ENCODE data around the gene SLC25A45. TPM values are rescaled to one million over a fixed set of nuclear protein-coding genes. Genes with fewer than 3 reads are reported as not detected.

The SLC25A45 gene
- total RNA-seq, 3 donors from 2014 or later (not counting 1 experiment from before 2014, with no cell fraction given) = 50.9 to 61.1 (median 61.0) TPM

DNA sequence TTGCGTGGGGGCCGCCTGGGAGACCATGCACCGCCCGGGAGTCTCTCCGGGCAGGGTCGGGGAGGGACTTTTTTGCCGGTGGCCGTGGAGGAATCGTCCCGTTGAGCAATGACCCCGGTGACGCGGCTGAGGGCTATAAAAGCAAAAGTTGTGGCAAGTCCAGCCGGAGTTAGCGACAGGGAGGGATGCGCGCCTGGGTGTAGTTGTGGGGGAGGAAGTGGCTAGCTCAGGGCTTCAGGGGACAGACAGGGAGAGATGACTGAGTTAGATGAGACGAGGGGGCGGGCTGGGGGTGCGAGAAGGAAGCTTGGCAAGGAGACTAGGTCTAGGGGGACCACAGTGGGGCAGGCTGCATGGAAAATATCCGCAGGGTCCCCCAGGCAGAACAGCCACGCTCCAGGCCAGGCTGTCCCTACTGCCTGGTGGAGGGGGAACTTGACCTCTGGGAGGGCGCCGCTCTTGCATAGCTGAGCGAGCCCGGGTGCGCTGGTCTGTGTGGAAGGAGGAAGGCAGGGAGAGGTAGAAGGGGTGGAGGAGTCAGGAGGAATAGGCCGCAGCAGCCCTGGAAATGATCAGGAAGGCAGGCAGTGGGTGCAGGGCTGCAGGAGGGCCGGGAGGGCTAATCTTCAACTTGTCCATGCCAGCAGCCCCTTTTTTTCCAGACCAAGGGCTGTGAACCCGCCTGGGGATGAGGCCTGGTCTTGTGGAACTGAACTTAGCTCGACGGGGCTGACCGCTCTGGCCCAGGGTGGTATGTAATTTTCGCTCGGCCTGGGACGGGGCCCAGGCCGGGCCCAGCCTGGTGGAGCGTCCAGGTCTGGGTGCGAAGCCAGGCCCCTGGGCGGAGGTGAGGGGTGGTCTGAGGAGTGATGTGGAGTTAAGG lies 40.4 kb upstream of the SLC25A45 start, which contains the start of gene NEAT1:
Gene NEAT1 (plus strand): TSS at position 166 of the 883 bp plus-strand sequence.
- TF ChIP-seq, protein P1, sequence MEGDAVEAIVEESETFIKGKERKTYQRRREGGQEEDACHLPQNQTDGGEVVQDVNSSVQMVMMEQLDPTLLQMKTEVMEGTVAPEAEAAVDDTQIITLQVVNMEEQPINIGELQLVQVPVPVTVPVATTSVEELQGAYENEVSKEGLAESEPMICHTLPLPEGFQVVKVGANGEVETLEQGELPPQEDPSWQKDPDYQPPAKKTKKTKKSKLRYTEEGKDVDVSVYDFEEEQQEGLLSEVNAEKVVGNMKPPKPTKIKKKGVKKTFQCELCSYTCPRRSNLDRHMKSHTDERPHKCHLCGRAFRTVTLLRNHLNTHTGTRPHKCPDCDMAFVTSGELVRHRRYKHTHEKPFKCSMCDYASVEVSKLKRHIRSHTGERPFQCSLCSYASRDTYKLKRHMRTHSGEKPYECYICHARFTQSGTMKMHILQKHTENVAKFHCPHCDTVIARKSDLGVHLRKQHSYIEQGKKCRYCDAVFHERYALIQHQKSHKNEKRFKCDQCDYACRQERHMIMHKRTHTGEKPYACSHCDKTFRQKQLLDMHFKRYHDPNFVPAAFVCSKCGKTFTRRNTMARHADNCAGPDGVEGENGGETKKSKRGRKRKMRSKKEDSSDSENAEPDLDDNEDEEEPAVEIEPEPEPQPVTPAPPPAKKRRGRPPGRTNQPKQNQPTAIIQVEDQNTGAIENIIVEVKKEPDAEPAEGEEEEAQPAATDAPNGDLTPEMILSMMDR (IDR thresholded peaks at IDR 0.05) = no peak
- ATAC-seq (peak; percentile 3 to 35 (median 32)), DNase-seq (peak; percentile 92 to 96)
- peaks cover 60% of the 10 kb centered on the region for H3K4me1 ChIP-seq (ENCODE audit: control insufficient read depth, insufficient read depth, low read length)
- peaks cover 15% of the 10 kb centered on the region for H3K36me3 ChIP-seq (ENCODE audit: control insufficient read depth, insufficient read depth, low read length)
- H3K9me3 Mint-ChIP-seq = no peaks in the 10 kb centered on the region
- H3K27ac ChIP-seq (ENCODE audit: low read length) = peak within 1 kb of the TSS; percentile 100
- H3K36me3 Mint-ChIP-seq = peaks cover 7% of the 10 kb centered on the region
- intact Hi-C loops (cut with micrococcal nuclease) = no loop called here
- under 1% methylated on average over 40 of the region's 40 CpGs for WGBS (ENCODE audit: insufficient coverage)
- H3K9me3 ChIP-seq (ENCODE audit: control insufficient read depth, insufficient read depth, low read length) = no peaks in the 10 kb centered on the region
- H3K4me3 ChIP-seq (ENCODE audit: low read length) = peak within 1 kb of the TSS; percentile 84
- H3K27ac Mint-ChIP-seq = peak within 1 kb of the TSS; percentile 98 to 100
- peak within 1 kb of the TSS; percentile 95 for H3K4me3 Mint-ChIP-seq
- peaks cover 85 to 92% of the 10 kb centered on the region in 2 donors for H3K4me1 Mint-ChIP-seq
- peaks cover 0 to 5% of the 10 kb centered on the region in 2 donors for H3K27me3 Mint-ChIP-seq (ENCODE audit: low read depth in 2 of 2)
- H3K27me3 ChIP-seq (ENCODE audit: control insufficient read depth, insufficient read depth, low read length) = no peaks in the 10 kb centered on the region

DNA sequence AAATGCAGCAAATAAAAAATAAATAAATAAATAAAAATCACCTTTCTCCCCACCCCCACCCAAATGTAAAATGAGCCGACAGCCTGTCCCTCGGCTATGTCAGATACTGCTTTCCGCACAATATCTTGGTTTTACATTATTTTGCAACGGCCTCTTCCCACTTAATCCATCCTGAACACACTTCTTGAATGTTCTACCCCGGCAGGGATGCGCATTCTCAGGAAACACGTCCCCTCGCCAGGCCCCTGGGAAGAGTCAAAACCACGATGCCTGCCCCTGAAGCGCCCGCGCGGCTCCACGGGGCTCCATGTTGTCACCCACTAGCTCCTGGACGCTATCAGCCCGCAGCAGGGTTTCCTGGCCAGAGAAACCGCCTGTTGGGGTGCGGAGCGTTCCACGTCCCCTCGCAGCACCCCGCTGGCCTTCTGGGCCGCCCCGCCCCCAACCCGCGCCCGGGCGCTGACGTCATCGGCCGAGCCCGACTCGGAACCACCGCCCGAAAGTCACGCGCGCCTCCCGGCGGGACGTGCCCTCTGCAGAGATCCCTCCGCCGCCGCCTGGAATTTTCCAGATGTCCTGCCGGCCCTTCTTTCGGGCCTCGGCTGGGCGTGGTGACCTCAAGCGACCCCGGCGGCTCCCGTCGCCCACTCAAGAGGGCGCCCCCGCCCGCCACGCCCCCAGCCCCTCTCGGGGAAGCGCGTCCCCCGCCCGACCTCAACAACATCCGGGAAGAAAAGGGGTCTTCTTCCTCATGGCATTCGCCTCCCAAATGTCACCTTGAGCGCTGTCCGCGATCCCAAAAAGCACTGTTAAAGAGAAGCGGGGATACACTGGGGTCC lies 39.6 kb upstream of the SLC25A45 start:
- Histone ChIP-seq H3K4me1 (ENCODE audit: control insufficient read depth, insufficient read depth, low read length) (peaks cover 60% of the 10 kb centered on the region), H3K36me3 (ENCODE audit: control insufficient read depth, insufficient read depth, low read length) (peaks cover 7% of the 10 kb centered on the region), H3K27ac (ENCODE audit: low read length) (peak overlapping the region; percentile 100), H3K9me3 (ENCODE audit: control insufficient read depth, insufficient read depth, low read length) (no peaks in the 10 kb centered on the region), H3K27me3 (ENCODE audit: control insufficient read depth, insufficient read depth, low read length) (no peaks in the 10 kb centered on the region), H3K4me3 (ENCODE audit: low read length) (peak overlapping the region; percentile 84)
- peaks cover 85 to 92% of the 10 kb centered on the region in 2 donors for H3K4me1 Mint-ChIP-seq
- peak; percentile 3 to 43 (median 14) for ATAC-seq
- peak overlapping the region; percentile 95 for H3K4me3 Mint-ChIP-seq
- intact Hi-C loops (cut with micrococcal nuclease) = loop anchor here (1.0 kb wide), 2 partner anchors 9 to 40 kb away; partner anchors contain the start of gene SLC25A45
- TF ChIP-seq, protein P1 (IDR thresholded peaks at IDR 0.05) = no peak
- WGBS (ENCODE audit: insufficient coverage) = under 1% methylated on average over 68 of the region's 68 CpGs
- DNase-seq = peak; percentile 91 to 97
- no peaks in the 10 kb centered on the region for H3K9me3 Mint-ChIP-seq
- H3K27ac Mint-ChIP-seq = peak overlapping the region; percentile 98 to 100
- H3K36me3 Mint-ChIP-seq = peaks cover 7% of the 10 kb centered on the region
- H3K27me3 Mint-ChIP-seq (ENCODE audit: low read depth in 2 of 2) = peaks cover 0 to 5% of the 10 kb centered on the region in 2 donors

DNA sequence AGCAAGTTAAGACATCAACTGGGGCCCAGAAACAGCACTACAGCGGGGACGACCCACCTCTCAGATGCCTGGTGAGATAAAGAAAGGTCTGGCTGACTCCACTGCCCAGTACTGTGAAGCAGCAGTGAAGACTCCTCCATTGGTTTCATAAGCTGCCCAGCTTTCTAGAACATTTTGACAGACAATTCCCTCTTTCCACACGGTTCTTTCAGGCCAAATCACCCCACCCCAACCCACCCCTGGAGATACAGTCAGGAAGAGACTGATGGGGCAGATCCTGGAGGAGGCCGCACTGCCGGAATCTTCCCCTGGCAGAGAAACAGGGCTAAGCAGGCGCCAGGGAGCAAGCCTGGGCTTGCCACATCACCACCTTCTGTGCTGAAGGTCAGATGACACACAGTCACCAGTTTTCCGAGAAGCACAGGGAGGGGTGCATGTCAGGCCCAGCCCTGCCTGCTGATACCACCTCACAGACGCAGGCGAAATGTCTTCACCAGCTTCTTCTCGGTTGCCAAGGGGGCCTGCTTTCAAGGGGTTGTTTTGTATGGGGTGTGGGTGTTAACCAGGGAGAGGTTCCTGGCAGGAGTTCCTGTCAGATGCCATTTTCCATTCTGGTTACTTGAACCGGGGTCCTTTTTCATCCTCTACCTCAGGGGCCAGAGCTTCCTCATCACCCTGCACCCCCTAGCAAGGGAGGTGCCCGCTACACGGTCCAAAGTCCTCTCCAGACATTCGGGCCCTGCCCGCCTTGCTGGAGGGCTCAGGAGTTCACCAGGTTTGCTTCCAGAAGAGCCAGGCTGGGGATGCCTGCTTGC lies 38.7 kb upstream of the SLC25A45 start:
- H3K4me3 Mint-ChIP-seq = peak overlapping the region; percentile 95
- Histone ChIP-seq H3K36me3 (ENCODE audit: control insufficient read depth, insufficient read depth, low read length) (no peaks in the 10 kb centered on the region), H3K27ac (ENCODE audit: low read length) (peak overlapping the region; percentile 100), H3K4me1 (ENCODE audit: control insufficient read depth, insufficient read depth, low read length) (peaks cover 61% of the 10 kb centered on the region), H3K27me3 (ENCODE audit: control insufficient read depth, insufficient read depth, low read length) (no peaks in the 10 kb centered on the region), H3K4me3 (ENCODE audit: low read length) (peak overlapping the region; percentile 84), H3K9me3 (ENCODE audit: control insufficient read depth, insufficient read depth, low read length) (no peaks in the 10 kb centered on the region)
- no peaks in the 10 kb centered on the region for H3K9me3 Mint-ChIP-seq
- TF ChIP-seq, protein P1 (IDR thresholded peaks at IDR 0.05) = no peak
- DNase-seq (peak; percentile 82 to 94), ATAC-seq (peak; percentile 30 to 50 (median 45))
- intact Hi-C loops (cut with micrococcal nuclease) = loop anchor here (1.0 kb wide), 2 partner anchors 10 to 39 kb away; partner anchors contain the start of gene SLC25A45
- peaks cover 85 to 92% of the 10 kb centered on the region in 2 donors for H3K4me1 Mint-ChIP-seq
- peaks cover 0 to 5% of the 10 kb centered on the region in 2 donors for H3K27me3 Mint-ChIP-seq (ENCODE audit: low read depth in 2 of 2)
- peaks cover 4% of the 10 kb centered on the region for H3K36me3 Mint-ChIP-seq
- 7% methylated on average over 15 of the region's 15 CpGs for WGBS (ENCODE audit: insufficient coverage)
- H3K27ac Mint-ChIP-seq = peak overlapping the region; percentile 98 to 100
